Activated T-cell treated with anti-CD3 and anti-CD28 coated beads, Interleukin-2, amount 50 U/mL, for 72 hours (primary cell): Measurements from ENCODE around the gene RGS10. TPM values are rescaled to one million over a fixed set of nuclear protein-coding genes. Genes with fewer than 3 reads are reported as not detected.
A peak's percentile ranks its signal among the peaks of the same experiment; 100 is the strongest.
"Not testable (repeated sequence)": the region's sequence is repeated elsewhere in the genome, so short reads cannot be mapped to it uniquely, and the experiment has no call there.

Experiments used
- ATAC-seq, 2 donors: fragments of 150-1000 bp; cut with Tn5 transposase; replicated peaks in 1 of 2; 2 replicates each; pipeline ENCODE4 v1.10.0; 2021; ENCODE audit warnings: moderate library complexity in 2 of 2, mild to moderate bottlenecking in 1 of 2
- DNase-seq, 2 donors: peaks; one replicate each; pipeline ENCODE4 v3.0.0; 2021 to 2022; ENCODE audit warnings: mixed read lengths in 1 of 2
- H3K27ac Mint-ChIP-seq: one replicate; pipeline ENCODE4 v1.8.0; 2022; ENCODE audit warnings: mild to moderate bottlenecking, moderate library complexity, mixed read lengths
- H3K27me3 Mint-ChIP-seq: one replicate; pipeline ENCODE4 v1.8.0; 2022; ENCODE audit warnings: low read depth, mixed read lengths
- H3K36me3 Mint-ChIP-seq, 2 donors: one replicate each; pipeline ENCODE4 v1.8.0; 2022; ENCODE audit warnings: mixed read lengths in 2 of 2, mild to moderate bottlenecking in 1 of 2; ENCODE audit not compliant: insufficient read depth in 2 of 2
- H3K4me1 Mint-ChIP-seq: one replicate; pipeline ENCODE4 v1.8.0; 2022; ENCODE audit warnings: low read depth, mixed read lengths
- H3K4me3 Mint-ChIP-seq, 2 donors: one replicate each; pipeline ENCODE4 v1.8.0; 2022; ENCODE audit warnings: mild to moderate bottlenecking in 2 of 2, mixed read lengths in 2 of 2, moderate library complexity in 2 of 2
- H3K9me3 Mint-ChIP-seq, 2 donors: one replicate each; pipeline ENCODE4 v1.8.0; 2022; ENCODE audit warnings: mixed read lengths in 2 of 2
- total RNA-seq, 2 donors: library from RNA; stranded (reverse); gene quantifications; one replicate each; pipeline ENCODE4 v1.2.3, GENCODE V29; 2022

Gene RGS10
- total RNA-seq, 2 donors from 2014 or later = 161 to 208 TPM

DNA sequence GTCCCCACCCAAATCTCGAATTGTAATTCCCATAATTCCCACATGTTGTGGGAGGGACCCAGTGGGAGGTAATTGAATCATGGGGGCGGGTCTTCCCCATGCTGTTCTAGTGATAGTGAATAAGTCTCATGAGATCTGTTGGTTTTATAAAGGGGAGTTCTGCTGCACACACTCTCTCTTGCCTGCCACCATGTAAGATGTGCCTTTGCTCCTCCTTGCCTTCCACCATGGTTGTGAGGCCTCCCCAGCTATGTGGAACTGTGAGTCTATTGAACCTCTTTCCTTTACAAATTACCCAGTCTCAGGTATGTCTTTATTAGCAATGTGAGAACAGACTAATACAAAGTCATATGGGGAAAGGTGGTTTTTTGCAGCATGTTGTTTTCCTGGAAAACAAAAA is 79.3 kb downstream of the RGS10 start:
- H3K27me3 Mint-ChIP-seq, H3K9me3 Mint-ChIP-seq, DNase-seq: not testable (repeated sequence)

DNA sequence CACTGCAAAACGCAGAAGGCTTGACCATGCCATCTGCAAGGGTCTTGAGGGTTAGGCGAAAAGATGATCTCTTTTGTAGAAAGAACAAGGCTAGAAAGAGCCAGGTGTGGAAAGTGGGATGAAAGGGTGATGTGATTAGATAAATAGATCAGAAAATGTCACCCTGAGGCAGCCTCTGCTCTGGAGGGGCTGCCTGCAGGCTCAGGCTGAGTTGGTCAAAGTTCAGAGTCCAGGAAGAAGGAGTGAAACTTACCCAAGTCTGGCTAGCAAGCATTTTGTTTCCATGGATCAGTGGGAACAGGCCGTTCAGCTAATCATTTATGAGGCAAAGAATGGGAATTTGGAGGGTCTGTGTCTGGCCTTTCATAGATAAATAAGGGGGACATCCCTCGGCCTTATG is 79.7 kb downstream of the RGS10 start:
- H3K27me3 Mint-ChIP-seq = no peaks in the 10 kb centered on the region
- H3K36me3 Mint-ChIP-seq = peaks cover 3 to 10% of the 10 kb centered on the region in 2 donors
- peaks cover 5 to 6% of the 10 kb centered on the region in 2 donors for H3K9me3 Mint-ChIP-seq
- DNase-seq (no peak), ATAC-seq (no peak)
- H3K4me3 Mint-ChIP-seq = no peak overlapping the region
- H3K27ac Mint-ChIP-seq = no peak overlapping the region
- H3K4me1 Mint-ChIP-seq = peaks cover 17% of the 10 kb centered on the region

More for the DNA sequence above, 79.3 kb downstream of the RGS10 start:
- Mint-ChIP-seq H3K36me3 (peaks cover 3 to 10% of the 10 kb centered on the region in 2 donors), H3K4me1 (peaks cover 17% of the 10 kb centered on the region)
- ATAC-seq, H3K27ac Mint-ChIP-seq, H3K4me3 Mint-ChIP-seq: not testable (repeated sequence)

DNA sequence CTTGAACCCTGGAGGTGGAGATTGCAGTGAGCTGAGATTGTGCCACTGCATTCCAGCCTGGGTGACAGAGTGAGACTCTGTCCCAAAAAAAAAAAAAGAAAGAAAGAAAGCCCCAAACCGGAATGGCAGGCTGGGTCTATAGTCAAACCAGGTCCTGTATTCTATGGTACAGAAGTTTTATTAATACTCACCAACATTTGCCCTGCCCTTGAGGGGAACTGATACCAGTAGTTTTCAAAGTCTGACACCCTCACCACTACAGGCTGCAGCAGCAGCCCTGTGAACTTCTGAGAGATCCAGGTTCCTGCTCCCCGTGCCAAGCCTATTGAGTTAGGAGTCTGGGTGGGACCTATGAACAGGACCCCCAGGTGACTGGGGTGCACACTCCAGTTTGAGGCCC is 80.6 kb downstream of the RGS10 start:
- no peak overlapping the region for H3K4me3 Mint-ChIP-seq
- peaks cover 5 to 6% of the 10 kb centered on the region in 2 donors for H3K9me3 Mint-ChIP-seq
- ATAC-seq (no peak), DNase-seq (no peak)
- no peaks in the 10 kb centered on the region for H3K27me3 Mint-ChIP-seq
- H3K4me1 Mint-ChIP-seq = peaks cover 16% of the 10 kb centered on the region
- H3K27ac Mint-ChIP-seq = no peak overlapping the region
- H3K36me3 Mint-ChIP-seq = peaks cover 3 to 10% of the 10 kb centered on the region in 2 donors

DNA sequence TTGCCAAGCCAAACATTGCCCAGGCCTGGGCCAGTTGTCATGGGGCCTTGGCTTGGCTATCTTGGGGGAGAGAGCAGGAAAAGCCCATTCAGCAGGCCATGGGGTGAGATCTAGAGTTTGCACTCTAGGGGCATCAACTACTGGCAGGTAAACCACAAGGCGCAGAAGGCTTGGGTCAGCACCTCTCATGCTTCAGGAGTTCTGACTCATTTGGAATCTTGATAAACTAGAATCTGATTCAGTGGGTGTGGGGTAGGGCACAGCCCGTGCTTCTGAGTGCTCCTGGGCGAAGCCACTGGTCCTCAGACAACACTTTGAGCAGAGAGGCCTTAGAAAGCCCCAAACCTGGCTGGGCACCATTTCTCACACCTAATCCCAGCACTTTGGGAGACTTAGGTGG is 81.1 kb downstream of the RGS10 start:
- Mint-ChIP-seq H3K27me3 (no peaks in the 10 kb centered on the region), H3K4me1 (peaks cover 13% of the 10 kb centered on the region), H3K9me3 (peaks cover 5 to 6% of the 10 kb centered on the region in 2 donors), H3K27ac (no peak overlapping the region), H3K4me3 (no peak overlapping the region), H3K36me3 (peaks cover 3 to 10% of the 10 kb centered on the region in 2 donors)
- peak; percentile 83 to 89 for ATAC-seq
- peak; percentile 13 to 30 for DNase-seq

DNA sequence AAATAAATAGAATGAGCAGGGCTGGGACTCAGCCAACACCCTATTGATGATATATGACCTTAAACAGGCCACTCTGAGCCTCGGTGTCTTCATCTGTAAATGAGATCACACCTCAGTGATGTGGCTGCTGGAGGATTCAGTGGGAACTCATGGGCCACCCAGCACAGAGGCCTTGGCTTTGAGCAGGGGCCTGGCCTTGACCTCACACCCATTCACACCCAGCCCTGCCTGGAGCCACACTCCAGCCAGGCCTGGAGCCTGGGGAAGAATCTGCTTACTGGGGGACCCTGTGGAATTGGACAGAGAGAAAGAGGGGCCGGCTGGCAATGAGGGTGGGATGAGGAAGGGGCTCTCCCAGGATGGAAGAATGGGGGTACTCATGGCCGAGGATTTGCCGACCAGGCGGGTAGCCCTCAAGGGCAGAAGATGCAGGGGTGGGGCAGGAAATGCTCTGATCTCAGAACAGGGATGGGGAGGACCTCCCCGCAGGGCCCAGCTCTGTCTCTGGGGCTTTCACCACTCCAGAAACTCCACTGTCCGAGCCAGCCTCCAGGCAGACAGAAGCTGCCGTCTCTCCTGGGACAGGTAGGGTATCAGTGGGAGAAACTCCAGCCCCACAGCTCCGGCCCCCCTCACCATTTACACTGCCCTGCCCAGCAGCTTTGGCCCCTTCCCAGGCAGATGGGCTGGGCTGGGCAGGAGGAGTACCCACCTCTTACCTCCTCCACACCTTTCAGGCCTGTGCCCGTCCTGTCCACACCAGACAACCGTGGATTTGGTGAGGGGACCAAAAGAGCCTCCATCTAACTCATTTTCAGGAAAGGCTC is 81.9 kb downstream of the RGS10 start:
- ATAC-seq (peak in 1 of 2 donors; percentile 18), DNase-seq (no peak)
- Mint-ChIP-seq H3K36me3 (peaks cover 3 to 10% of the 10 kb centered on the region in 2 donors), H3K27me3 (no peaks in the 10 kb centered on the region), H3K9me3 (peaks cover 5 to 6% of the 10 kb centered on the region in 2 donors), H3K4me1 (peaks cover 13% of the 10 kb centered on the region), H3K4me3 (no peak overlapping the region), H3K27ac (peak overlapping the region; percentile 59)

DNA sequence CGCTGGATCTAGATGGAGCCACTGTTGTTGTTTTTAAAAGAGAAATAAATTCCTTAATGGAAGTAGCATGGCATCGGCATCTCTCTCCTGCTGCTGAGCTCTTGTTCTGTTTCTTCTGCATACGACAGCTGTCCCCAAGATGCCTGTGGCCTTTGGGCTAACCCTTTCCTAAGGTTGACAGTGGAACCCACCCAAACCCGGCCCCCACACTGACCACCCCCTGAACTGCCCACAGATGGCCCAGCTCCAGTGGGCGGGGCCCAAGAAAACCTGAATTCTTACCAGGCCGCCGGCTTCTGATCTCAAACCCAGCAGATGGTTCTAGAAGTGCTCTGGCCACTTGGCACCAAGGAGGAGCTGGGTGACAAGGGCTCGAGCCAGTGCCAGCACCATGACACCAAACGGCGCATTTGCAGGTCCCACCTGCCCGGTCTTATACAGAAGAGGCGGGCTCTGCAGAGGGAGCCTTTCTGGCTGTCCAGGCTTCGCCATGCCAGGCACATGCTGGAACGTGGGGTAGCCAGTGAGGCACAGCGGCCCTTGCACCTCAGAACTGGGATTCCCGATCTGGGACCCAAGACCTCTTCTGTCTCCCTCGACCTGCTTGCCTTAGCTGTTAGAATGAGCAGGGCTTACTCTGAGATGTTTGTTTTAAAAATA is 82.7 kb downstream of the RGS10 start:
- ATAC-seq = no peak
- DNase-seq = no peak
- Mint-ChIP-seq H3K4me1 (peaks cover 13% of the 10 kb centered on the region), H3K27me3 (no peaks in the 10 kb centered on the region), H3K36me3 (peaks cover 3 to 10% of the 10 kb centered on the region in 2 donors), H3K27ac (no peak overlapping the region), H3K4me3 (no peak overlapping the region), H3K9me3 (peaks cover 5% of the 10 kb centered on the region in 2 donors)

DNA sequence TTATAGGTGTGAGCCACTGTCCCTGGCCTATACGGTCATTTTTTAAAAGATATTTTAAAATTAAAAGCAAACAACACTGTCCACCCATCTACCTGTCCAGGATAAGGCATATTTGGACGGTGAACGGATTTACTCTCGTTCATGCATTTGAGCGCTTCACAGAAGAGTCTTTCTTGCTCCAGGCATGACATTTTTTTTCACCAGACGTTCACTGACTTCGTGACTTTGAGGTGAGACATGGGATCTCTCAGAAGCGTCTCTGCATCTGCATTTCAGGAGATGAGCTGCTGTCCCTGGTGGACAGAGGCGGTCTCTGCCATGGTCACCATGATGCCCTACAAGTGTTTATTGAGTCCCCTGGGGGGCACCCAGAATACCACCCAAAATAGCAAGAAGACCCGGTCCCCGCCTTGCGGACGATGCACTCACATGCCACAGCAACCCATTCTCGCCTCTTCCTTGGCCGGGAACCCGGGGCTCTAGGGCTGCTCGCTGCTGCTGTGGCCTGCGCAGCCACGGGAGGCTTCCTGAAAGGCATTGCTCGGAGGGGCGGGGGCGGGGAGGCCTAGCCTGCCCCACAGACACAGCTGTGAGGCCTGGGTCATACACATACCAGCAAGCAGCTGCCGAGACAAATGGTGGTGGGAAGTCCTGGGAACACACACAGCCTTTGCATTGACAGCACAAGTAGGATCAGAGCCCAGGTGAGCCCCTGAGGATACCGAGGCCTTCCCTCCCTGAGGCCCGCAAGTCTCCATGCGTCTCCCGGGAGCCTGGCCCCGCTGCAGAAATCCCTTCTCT is 84.4 kb downstream of the RGS10 start:
- H3K4me1 Mint-ChIP-seq = peaks cover 13% of the 10 kb centered on the region
- H3K27me3 Mint-ChIP-seq = no peaks in the 10 kb centered on the region
- H3K27ac Mint-ChIP-seq = no peak overlapping the region
- DNase-seq = no peak
- H3K9me3 Mint-ChIP-seq = peaks cover 3% of the 10 kb centered on the region in 2 donors
- H3K4me3 Mint-ChIP-seq = no peak overlapping the region
- ATAC-seq = no peak
- H3K36me3 Mint-ChIP-seq = peaks cover 3 to 7% of the 10 kb centered on the region in 2 donors

DNA sequence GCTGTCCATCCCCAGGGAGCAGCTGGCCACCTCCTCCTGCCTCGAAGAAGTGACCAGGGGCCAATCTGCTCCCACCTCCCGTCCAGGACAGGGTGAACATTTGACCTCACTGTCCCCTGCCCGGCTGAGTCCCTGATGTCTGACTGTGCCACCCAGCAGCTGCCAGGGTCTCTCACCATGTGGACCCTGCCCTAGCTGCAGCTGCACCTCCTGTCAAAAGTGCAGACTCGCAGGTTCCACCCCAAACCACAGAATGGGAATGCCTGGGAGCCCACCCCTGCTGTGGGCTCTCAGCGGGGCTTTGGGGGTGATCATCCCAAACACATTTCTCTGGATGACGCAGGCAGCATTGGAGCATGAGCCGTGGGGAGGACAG is 86.1 kb downstream of the RGS10 start:
- no peak overlapping the region for H3K4me3 Mint-ChIP-seq
- DNase-seq = no peak
- H3K27ac Mint-ChIP-seq = no peak overlapping the region
- ATAC-seq = no peak
- no peaks in the 10 kb centered on the region for H3K36me3 Mint-ChIP-seq
- peaks cover 9% of the 10 kb centered on the region for H3K4me1 Mint-ChIP-seq
- H3K9me3 Mint-ChIP-seq = no peaks in the 10 kb centered on the region
- H3K27me3 Mint-ChIP-seq = no peaks in the 10 kb centered on the region

DNA sequence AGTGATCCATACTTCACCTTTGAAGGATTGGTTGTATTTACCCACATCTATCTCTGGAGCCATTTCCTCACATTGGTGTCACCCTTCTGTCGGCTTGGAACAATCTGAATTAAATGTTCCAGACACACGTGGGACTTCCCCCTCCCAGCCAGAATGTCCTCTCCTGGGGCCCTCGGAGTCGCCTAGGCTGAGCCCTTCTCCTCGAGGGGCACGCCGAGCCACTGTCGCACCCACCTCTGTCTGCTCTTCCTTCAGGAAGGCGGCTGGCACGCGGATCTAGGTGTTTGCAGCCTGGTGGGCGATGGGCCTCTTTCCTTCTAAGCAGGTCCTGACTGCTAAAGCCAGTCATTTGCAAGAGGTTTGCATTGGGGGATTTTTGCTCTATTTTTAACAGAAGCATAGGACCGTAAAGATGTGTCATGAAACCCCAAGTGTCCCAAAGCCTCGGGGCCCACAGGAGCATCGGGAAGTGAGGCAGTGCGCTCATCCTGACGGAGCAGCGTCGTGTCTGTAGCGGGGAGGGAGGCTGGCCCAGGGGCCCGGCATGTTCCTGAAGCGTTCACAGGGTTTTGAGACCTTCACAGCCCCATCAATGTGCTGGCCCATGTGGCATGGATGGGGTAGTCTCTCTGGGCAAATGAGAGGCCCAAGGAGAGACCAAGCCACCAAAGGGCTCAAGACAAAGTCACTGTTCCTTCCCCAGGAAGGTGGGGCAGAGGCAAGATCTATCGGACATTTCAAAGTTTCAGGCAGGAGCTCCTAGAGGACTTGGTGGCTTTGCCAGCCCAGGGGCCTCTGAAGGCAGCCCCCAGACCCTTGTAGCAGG is 86.7 kb downstream of the RGS10 start:
- H3K36me3 Mint-ChIP-seq = no peaks in the 10 kb centered on the region
- no peaks in the 10 kb centered on the region for H3K9me3 Mint-ChIP-seq
- DNase-seq (no peak), ATAC-seq (no peak)
- no peaks in the 10 kb centered on the region for H3K27me3 Mint-ChIP-seq
- H3K4me1 Mint-ChIP-seq = peaks cover 4% of the 10 kb centered on the region
- no peak overlapping the region for H3K27ac Mint-ChIP-seq
- no peak overlapping the region for H3K4me3 Mint-ChIP-seq

DNA sequence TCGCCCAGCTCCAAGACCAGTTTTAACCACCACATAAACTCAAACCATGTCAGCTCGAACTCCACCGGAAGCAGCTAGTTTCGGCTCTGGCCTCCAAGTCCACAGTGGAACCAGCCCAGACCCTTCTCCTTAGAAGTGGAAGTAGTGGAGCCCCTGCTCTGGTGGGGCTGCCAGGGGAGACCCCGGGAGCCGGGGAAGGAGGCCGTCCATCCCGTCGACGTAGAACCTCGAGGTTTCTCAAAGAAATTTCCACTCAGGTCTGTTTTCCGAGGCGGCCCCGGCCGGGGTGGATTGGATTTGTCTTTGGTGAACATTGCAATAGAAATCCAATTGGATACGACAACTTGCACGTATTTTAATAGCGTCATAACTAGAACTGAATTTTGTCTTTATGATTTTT is 87.5 kb downstream of the RGS10 start:
- H3K36me3 Mint-ChIP-seq = no peaks in the 10 kb centered on the region
- no peak for ATAC-seq
- no peak overlapping the region for H3K4me3 Mint-ChIP-seq
- no peak overlapping the region for H3K27ac Mint-ChIP-seq
- no peaks in the 10 kb centered on the region for H3K9me3 Mint-ChIP-seq
- DNase-seq = no peak
- H3K27me3 Mint-ChIP-seq = no peaks in the 10 kb centered on the region
- no peaks in the 10 kb centered on the region for H3K4me1 Mint-ChIP-seq

DNA sequence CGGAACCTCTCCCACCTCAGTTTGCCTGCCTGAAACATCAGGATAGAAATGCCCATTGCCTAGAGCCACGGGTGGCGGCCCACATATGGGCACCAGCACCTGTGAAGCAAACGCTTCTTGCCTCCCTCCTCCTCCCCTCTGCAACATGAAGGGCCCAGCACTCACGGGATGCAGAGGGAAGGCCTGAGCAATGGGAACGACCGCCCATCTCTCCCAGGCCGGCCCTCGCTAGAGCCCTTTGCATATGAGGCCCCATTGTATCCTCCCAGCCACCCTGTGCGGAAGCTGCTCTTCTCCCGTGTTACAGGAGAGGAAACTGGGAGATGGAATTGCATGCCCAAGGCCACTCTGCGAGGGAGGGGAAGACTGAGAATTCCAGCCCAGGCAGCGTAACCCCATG is 88.2 kb downstream of the RGS10 start:
- H3K36me3 Mint-ChIP-seq = no peaks in the 10 kb centered on the region
- ATAC-seq (no peak), DNase-seq (no peak)
- no peaks in the 10 kb centered on the region for H3K4me1 Mint-ChIP-seq
- no peaks in the 10 kb centered on the region for H3K27me3 Mint-ChIP-seq
- H3K27ac Mint-ChIP-seq = no peak overlapping the region
- H3K4me3 Mint-ChIP-seq = no peak overlapping the region
- no peaks in the 10 kb centered on the region for H3K9me3 Mint-ChIP-seq

DNA sequence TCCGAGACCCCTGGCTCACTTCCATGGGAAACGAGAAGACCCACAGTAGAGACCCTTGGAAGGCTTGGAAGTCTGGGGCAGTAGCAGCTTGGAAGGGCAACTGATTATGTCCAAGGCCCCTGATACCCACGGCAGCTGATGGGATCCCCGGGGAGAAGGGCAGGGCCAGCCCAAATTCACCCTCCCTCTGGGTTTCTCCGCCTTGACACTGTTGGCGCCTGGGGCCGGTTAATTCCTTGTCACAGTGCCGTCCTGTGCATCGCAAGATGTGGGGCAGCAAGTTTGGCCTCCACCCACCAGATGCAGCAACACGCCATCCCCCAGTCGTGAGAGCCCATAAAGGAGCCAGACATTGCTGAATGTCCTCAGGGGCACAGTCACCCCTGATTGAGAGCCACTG is 89.2 kb downstream of the RGS10 start:
- Mint-ChIP-seq H3K4me3 (no peak overlapping the region), H3K4me1 (no peaks in the 10 kb centered on the region), H3K36me3 (no peaks in the 10 kb centered on the region), H3K27me3 (no peaks in the 10 kb centered on the region), H3K27ac (no peak overlapping the region), H3K9me3 (no peaks in the 10 kb centered on the region)
- DNase-seq (no peak), ATAC-seq (no peak)
